Stimulated activated naive B cell treated with anti-CD40 and anti-IgM and Interleukin-4, amounts not matched to agents 10 μg/mL and 1 μg/mL and 100 μg/mL, for 72 hours (primary cell): ENCODE measurements around the gene ZPR1.
"Not testable (repeated sequence)": the region's sequence is repeated elsewhere in the genome, so short reads cannot be mapped to it uniquely, and the experiment has no call there.

ENCODE experiments used
- ATAC-seq, 2 donors: fragments of 150-1000 bp; cut with Tn5 transposase; replicated peaks; 2 replicates each; pipeline ENCODE4 v1.10.0; 2021; ENCODE audit warnings: moderate library complexity in 1 of 2
- DNase-seq: peaks from one replicate; pipeline ENCODE4 v3.0.0; 2021
- H3K27ac Mint-ChIP-seq: one replicate; pipeline ENCODE4 v1.8.0; 2022; ENCODE audit warnings: mild to moderate bottlenecking, mixed read lengths
- H3K27me3 Mint-ChIP-seq, 2 donors: one replicate each; pipeline ENCODE4 v1.8.0; 2022; ENCODE audit warnings: mixed read lengths in 2 of 2
- H3K36me3 Mint-ChIP-seq, 2 donors: one replicate each; pipeline ENCODE4 v1.8.0; 2022; ENCODE audit warnings: mixed read lengths in 2 of 2, mild to moderate bottlenecking in 1 of 2
- H3K4me1 Mint-ChIP-seq, 2 donors: one replicate each; pipeline ENCODE4 v1.8.0; 2022; ENCODE audit warnings: mixed read lengths in 2 of 2, mild to moderate bottlenecking in 1 of 2
- H3K4me3 Mint-ChIP-seq, 2 donors: one replicate each; pipeline ENCODE4 v1.8.0; 2022; ENCODE audit warnings: mild to moderate bottlenecking in 2 of 2, mixed read lengths in 2 of 2, moderate library complexity in 1 of 2
- H3K9me3 Mint-ChIP-seq, 2 donors: one replicate each; pipeline ENCODE4 v1.8.0; 2022; ENCODE audit warnings: mixed read lengths in 2 of 2, mild to moderate bottlenecking in 1 of 2

Gene ZPR1, protein sequence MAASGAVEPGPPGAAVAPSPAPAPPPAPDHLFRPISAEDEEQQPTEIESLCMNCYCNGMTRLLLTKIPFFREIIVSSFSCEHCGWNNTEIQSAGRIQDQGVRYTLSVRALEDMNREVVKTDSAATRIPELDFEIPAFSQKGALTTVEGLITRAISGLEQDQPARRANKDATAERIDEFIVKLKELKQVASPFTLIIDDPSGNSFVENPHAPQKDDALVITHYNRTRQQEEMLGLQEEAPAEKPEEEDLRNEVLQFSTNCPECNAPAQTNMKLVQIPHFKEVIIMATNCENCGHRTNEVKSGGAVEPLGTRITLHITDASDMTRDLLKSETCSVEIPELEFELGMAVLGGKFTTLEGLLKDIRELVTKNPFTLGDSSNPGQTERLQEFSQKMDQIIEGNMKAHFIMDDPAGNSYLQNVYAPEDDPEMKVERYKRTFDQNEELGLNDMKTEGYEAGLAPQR

DNA sequence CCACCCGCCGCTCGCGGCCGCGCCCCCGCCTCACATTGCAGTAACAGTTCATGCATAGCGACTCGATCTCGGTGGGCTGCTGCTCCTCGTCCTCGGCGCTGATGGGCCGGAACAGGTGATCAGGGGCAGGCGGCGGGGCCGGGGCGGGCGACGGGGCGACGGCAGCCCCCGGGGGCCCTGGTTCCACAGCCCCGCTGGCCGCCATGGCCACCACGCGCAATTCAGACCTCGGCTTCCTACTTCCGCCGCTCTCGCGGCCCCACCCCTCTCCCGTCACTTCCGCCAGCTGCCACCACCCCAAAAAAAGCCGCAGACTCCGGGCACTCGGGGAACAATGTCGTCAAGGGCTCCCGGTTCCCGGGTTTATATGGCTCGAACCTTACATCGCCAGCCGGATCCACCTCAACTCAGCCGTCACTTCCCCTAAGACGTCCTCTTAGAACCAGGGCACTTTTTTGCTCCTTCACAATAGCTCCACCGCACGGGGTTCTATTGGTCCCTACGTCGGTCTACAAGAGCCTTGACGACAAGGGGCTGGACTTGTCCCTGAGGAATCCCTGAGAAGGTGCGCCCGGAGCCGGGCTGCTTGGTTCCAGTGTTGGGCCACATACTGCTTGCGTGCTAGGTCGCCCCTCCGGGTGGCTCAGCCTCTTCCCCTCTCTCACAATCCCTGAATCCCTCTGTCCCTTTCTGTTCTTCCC lies at the start of gene ZPR1:
TSS of gene ZPR1 (minus strand) at position 238 of the 701 bp plus-strand sequence. CDS start at position 205, 33 bp downstream.
- H3K9me3 Mint-ChIP-seq = no peaks in the 10 kb centered on the region
- peaks cover 26 to 38% of the 10 kb centered on the region in 2 donors for H3K36me3 Mint-ChIP-seq
- H3K4me1 Mint-ChIP-seq = peaks cover 19 to 39% of the 10 kb centered on the region in 2 donors
- peak within 1 kb of the TSS; percentile 95 to 96 for H3K4me3 Mint-ChIP-seq
- peak within 1 kb of the TSS; percentile 98 for H3K27ac Mint-ChIP-seq
- ATAC-seq (peak; percentile 91 to 94), DNase-seq (peak; percentile 72)
- peaks cover 7 to 10% of the 10 kb centered on the region in 2 donors for H3K27me3 Mint-ChIP-seq

DNA sequence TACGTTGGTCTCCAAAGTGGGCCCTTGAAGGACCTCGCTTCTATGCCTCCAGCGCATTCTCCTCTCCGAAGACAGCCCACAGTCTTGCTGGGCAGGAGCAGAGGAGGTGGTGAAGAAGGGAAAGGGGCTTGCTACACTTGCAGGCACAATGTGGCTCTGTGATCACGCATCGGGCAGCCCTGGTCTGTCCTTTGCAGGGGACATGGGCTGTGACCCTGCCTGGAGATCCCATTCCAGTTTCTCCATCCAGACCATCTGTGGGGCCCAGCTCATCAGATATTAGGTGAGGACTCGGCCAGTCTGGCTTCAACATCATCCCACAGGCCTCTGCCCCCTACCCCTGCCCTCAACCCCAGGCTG lies 48.8 kb upstream of the ZPR1 start:
- Mint-ChIP-seq H3K4me1 (peaks cover 11 to 18% of the 10 kb centered on the region in 2 donors), H3K4me3 (no peak overlapping the region), H3K9me3 (no peaks in the 10 kb centered on the region), H3K27ac (no peak overlapping the region), H3K36me3 (no peaks in the 10 kb centered on the region), H3K27me3 (peaks cover 0 to 7% of the 10 kb centered on the region in 2 donors)
- DNase-seq = no peak
- no peak for ATAC-seq

DNA sequence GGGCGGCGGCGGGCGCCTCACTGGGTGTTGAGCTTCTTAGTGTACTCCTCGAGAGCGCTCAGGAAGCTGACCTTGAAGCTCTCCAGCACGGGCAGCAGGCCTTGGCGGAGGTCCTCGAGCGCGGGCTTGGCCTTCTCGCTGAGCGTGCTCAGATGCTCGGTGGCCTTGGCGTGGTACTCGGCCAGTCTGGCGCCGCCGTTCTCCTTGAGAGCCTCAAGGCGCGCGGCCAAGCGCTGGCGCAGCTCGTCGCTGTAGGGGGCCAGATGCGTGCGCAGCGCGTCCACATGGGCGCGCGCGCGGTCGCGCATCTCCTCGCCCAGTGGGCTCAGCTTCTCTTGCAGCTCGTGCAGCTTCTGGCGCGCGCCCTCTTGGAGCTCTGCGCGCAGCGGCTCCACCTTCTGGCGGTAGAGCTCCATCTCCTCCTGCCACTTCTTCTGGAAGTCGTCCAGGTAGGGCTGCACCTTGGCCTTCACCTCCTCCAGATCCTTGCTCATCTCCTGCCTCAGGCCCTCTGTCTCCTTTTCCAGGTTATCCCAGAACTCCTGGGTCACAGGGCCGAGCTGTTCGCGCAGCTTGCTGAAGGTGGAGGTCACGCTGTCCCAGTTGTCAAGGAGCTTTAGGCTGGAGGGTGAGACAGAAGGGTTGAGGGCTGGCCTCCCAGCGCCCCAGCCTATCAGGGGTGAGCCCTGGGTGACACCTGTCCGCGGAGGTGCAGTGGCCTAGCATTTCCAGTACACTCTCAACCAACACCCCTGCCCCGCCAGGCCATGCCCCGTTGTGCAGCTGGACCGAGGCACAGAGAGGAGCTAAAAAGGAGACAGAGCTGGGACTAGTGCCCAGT lies 48.2 kb upstream of the ZPR1 start:
- ATAC-seq = peak; percentile 84 to 86
- H3K4me3 Mint-ChIP-seq = peak overlapping the region; percentile 72 to 73
- peaks cover 0 to 7% of the 10 kb centered on the region in 2 donors for H3K27me3 Mint-ChIP-seq
- no peaks in the 10 kb centered on the region for H3K9me3 Mint-ChIP-seq
- H3K4me1 Mint-ChIP-seq = peaks cover 11 to 18% of the 10 kb centered on the region in 2 donors
- DNase-seq = peak; percentile 66
- peak overlapping the region; percentile 43 for H3K27ac Mint-ChIP-seq
- H3K36me3 Mint-ChIP-seq = no peaks in the 10 kb centered on the region

DNA sequence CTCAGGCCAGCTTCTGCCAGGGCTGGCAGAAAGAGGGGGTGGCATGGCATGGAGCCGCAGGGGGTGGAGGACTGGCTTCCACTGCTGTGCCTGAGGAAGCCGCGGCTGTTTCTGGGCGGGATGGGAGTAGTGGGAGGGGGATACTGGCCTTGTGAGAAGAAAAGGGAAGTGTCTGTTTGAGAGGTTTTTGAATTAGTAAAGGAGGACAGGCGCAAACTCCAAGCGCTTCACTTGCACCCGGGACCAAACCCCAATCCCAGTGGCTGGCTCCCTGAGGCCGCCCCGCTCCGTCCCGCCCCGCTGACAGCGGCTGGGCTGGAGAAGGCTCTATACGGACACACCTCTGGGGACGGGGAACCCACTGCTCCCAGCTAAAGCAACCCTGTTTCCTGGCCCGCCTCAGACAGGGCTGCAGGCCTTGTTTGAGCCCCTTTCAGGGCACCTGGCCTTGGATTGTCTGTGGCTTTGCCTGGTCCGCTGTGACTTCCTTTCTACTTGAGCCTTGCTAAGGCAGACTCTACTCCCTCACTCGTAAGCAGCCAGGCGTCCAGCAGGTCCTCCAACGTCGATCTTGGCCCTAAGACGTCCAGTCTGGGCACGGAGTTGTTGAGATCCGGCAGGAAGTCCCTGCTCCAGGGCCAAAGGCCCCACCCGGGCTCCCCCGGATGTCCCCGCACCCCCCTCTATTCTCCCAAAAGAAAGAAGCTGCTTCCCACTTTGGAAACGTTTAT lies 47.4 kb upstream of the ZPR1 start:
- peak overlapping the region; percentile 43 for H3K27ac Mint-ChIP-seq
- peak overlapping the region; percentile 72 to 73 for H3K4me3 Mint-ChIP-seq
- peaks cover 11 to 18% of the 10 kb centered on the region in 2 donors for H3K4me1 Mint-ChIP-seq
- no peaks in the 10 kb centered on the region for H3K9me3 Mint-ChIP-seq
- peaks cover 0 to 7% of the 10 kb centered on the region in 2 donors for H3K27me3 Mint-ChIP-seq
- DNase-seq (no peak), ATAC-seq (peak; percentile 31 to 34)
- H3K36me3 Mint-ChIP-seq = no peaks in the 10 kb centered on the region

DNA sequence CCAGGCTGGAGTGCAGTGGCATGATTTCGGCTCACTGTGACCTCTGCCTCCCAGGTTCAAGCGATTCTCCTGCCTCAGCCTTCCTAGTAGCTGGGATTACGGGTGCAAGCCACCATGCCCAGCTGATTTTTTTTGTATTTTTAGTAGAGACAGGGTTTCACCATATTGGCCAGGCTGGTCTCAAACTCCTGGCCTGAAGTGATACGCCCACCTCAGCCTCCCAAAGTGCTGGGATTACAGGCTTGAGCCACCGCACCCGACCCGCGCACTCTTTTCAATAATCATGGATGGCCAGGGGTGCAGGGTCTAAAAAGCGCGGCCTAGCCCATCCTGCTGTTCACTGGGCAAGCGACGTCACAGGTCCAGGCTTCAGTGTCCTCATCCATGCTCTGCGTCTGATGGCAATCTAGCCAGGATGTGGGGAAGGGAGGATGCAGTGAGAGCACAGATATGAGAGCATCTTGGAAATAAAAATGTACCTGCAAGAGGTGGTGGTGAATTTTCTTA lies 46.8 kb upstream of the ZPR1 start:
- not testable (repeated sequence) for ATAC-seq, H3K9me3 Mint-ChIP-seq, H3K36me3 Mint-ChIP-seq, DNase-seq, H3K27ac Mint-ChIP-seq, H3K27me3 Mint-ChIP-seq
- Mint-ChIP-seq H3K4me1 (peaks cover 11 to 18% of the 10 kb centered on the region in 2 donors), H3K4me3 (peak overlapping the region in 1 of 2 donors; percentile 72)

DNA sequence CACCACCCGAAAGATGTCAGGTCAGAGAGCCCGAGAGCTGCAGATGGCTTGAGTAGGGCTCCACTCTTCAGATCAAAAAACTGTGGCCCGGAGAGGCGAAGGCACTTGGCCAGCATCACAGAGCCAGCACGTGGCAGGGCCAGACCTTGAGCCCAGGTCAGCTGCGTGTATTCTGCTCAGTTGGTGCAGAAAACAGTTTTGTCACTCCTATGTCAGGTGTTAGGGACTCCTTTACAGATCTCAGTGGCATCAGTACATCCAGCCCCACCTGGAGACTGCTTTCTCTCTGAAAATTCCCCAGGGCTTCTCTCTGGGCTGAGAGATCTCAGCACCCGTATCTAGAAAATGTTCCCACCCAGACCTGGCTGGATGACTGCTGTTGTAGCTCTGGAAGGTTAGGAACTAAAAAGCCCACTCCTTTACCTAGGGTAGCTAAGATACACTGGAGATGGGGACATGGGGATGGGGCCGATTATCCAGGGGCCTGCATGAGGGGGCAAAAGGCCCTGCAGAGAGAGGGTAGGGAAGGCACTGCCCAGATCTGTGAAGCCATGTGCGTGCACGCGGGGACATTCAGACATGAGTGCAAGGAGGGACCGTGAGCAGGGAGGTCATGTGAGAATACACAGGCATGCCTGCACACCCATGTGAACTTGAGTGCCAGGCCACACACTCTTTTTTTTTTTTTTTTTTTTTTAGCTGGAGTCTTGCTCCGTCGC lies 46.2 kb upstream of the ZPR1 start:
- no peak for ATAC-seq
- Mint-ChIP-seq H3K4me3 (no peak overlapping the region), H3K9me3 (no peaks in the 10 kb centered on the region)

DNA sequence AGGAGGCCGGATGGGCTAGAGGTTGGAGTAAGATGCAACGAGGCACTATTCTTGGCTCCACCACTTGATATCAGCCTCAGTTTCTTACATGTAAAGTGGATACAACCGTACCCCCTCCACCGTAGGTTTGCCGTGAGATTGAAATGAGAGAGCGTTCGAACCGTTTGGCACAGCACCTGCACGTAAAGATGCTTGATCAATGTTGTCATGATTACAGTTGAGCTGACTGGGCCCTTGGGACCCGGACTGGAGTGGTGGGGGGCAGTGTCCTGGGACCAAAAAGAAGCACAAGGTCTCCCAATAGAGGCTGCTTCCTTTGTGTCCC lies 45.6 kb upstream of the ZPR1 start:
- ATAC-seq (no peak), DNase-seq (no peak)
- Mint-ChIP-seq H3K36me3 (no peaks in the 10 kb centered on the region), H3K27me3 (peaks cover 0 to 7% of the 10 kb centered on the region in 2 donors), H3K9me3 (no peaks in the 10 kb centered on the region), H3K4me3 (no peak overlapping the region), H3K27ac (no peak overlapping the region), H3K4me1 (peaks cover 11 to 18% of the 10 kb centered on the region in 2 donors)

More for the DNA sequence above, 46.2 kb upstream of the ZPR1 start:
- Mint-ChIP-seq H3K36me3 (no peaks in the 10 kb centered on the region), H3K27me3 (peaks cover 0 to 7% of the 10 kb centered on the region in 2 donors), H3K27ac (no peak overlapping the region), H3K4me1 (peaks cover 11 to 18% of the 10 kb centered on the region in 2 donors)
- DNase-seq = no peak

DNA sequence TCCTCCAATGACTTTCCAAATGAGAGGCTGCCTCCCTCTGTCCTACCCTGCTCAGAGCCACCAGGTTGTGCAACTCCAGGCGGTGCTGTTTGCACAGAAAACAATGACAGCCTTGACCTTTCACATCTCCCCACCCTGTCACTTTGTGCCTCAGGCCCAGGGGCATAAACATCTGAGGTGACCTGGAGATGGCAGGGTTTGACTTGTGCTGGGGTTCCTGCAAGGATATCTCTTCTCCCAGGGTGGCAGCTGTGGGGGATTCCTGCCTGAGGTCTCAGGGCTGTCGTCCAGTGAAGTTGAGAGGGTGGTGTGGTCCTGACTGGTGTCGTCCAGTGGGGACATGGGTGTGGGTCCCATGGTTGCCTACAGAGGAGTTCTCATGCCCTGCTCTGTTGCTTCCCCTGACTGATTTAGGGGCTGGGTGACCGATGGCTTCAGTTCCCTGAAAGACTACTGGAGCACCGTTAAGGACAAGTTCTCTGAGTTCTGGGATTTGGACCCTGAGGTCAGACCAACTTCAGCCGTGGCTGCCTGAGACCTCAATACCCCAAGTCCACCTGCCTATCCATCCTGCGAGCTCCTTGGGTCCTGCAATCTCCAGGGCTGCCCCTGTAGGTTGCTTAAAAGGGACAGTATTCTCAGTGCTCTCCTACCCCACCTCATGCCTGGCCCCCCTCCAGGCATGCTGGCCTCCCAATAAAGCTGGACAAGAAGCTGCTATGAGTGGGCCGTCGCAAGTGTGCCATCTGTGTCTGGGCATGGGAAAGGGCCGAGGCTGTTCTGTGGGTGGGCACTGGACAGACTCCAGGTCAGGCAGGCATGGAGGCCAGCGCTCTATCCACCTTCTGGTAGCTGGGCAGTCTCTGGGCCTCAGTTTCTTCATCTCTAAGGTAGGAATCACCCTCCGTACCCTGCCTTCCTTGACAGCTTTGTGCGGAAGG lies 44.8 kb upstream of the ZPR1 start:
- DNase-seq (no peak), ATAC-seq (no peak)
- H3K36me3 Mint-ChIP-seq = no peaks in the 10 kb centered on the region
- peaks cover 0 to 7% of the 10 kb centered on the region in 2 donors for H3K27me3 Mint-ChIP-seq
- H3K4me3 Mint-ChIP-seq = no peak overlapping the region
- peaks cover 11 to 18% of the 10 kb centered on the region in 2 donors for H3K4me1 Mint-ChIP-seq
- no peaks in the 10 kb centered on the region for H3K9me3 Mint-ChIP-seq
- H3K27ac Mint-ChIP-seq = no peak overlapping the region

DNA sequence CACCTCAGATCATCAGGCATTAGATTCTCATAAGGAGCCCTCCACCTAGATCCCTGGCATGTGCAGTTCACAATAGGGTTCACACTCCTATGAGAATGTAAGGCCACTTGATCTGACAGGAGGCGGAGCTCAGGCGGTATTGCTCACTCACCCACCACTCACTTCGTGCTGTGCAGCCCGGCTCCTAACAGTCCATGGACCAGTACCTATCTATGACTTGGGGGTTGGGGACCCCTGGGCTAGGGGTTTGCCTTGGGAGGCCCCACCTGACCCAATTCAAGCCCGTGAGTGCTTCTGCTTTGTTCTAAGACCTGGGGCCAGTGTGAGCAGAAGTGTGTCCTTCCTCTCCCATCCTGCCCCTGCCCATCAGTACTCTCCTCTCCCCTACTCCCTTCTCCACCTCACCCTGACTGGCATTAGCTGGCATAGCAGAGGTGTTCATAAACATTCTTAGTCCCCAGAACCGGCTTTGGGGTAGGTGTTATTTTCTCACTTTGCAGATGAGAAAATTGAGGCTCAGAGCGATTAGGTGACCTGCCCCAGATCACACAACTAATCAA lies 44.0 kb upstream of the ZPR1 start:
- Mint-ChIP-seq H3K4me3 (no peak overlapping the region), H3K27ac (no peak overlapping the region), H3K4me1 (peaks cover 11 to 18% of the 10 kb centered on the region in 2 donors), H3K27me3 (peaks cover 0 to 4% of the 10 kb centered on the region in 2 donors), H3K9me3 (no peaks in the 10 kb centered on the region), H3K36me3 (no peaks in the 10 kb centered on the region)
- DNase-seq (no peak), ATAC-seq (no peak)

DNA sequence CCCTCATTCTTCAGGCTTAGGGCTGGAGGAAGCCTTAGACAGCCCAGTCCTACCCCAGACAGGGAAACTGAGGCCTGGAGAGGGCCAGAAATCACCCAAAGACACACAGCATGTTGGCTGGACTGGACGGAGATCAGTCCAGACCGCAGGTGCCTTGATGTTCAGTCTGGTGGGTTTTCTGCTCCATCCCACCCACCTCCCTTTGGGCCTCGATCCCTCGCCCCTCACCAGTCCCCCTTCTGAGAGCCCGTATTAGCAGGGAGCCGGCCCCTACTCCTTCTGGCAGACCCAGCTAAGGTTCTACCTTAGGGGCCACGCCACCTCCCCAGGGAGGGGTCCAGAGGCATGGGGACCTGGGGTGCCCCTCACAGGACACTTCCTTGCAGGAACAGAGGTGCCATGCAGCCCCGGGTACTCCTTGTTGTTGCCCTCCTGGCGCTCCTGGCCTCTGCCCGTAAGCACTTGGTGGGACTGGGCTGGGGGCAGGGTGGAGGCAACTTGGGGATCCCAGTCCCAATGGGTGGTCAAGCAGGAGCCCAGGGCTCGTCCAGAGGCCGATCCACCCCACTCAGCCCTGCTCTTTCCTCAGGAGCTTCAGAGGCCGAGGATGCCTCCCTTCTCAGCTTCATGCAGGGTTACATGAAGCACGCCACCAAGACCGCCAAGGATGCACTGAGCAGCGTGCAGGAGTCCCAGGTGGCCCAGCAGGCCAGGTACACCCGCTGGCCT lies 42.5 kb upstream of the ZPR1 start:
- Mint-ChIP-seq H3K27me3 (peaks cover 0 to 4% of the 10 kb centered on the region in 2 donors), H3K4me3 (no peak overlapping the region)

DNA sequence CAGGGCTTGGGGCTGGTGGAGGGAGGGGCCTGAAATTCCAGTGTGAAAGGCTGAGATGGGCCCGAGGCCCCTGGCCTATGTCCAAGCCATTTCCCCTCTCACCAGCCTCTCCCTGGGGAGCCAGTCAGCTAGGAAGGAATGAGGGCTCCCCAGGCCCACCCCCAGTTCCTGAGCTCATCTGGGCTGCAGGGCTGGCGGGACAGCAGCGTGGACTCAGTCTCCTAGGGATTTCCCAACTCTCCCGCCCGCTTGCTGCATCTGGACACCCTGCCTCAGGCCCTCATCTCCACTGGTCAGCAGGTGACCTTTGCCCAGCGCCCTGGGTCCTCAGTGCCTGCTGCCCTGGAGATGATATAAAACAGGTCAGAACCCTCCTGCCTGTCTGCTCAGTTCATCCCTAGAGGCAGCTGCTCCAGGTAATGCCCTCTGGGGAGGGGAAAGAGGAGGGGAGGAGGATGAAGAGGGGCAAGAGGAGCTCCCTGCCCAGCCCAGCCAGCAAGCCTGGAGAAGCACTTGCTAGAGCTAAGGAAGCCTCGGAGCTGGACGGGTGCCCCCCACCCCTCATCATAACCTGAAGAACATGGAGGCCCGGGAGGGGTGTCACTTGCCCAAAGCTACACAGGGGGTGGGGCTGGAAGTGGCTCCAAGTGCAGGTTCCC lies 41.8 kb upstream of the ZPR1 start, which contains the start of gene APOC3:
TSS of gene APOC3 (plus strand) at position 383 of the 659 bp plus-strand sequence. CDS start 676 bp downstream, outside the sequence.
- peaks cover 0 to 4% of the 10 kb centered on the region in 2 donors for H3K27me3 Mint-ChIP-seq
- H3K27ac Mint-ChIP-seq = no peak within 1 kb of the TSS
- H3K4me3 Mint-ChIP-seq = no peak within 1 kb of the TSS
- H3K4me1 Mint-ChIP-seq = peaks cover under 1% of the 10 kb centered on the region in 2 donors
- no peaks in the 10 kb centered on the region for H3K9me3 Mint-ChIP-seq
- DNase-seq (no peak), ATAC-seq (no peak)
- H3K36me3 Mint-ChIP-seq = no peaks in the 10 kb centered on the region

More for the DNA sequence above, 42.5 kb upstream of the ZPR1 start:
- Mint-ChIP-seq H3K36me3 (no peaks in the 10 kb centered on the region), H3K9me3 (no peaks in the 10 kb centered on the region), H3K4me1 (peaks cover 6 to 8% of the 10 kb centered on the region in 2 donors), H3K27ac (no peak overlapping the region)
- DNase-seq = no peak
- ATAC-seq = no peak
